Fibroblast of lung (primary cell): ENCODE measurements around the gene WDR59.

ENCODE experiments used
- CTCF ChIP-seq, 2 donors: IDR thresholded peaks in 1 of 2; conservative IDR thresholded peaks in 1 of 2; 1 replicate in 1 of 2; 2 replicates in 1 of 2; pipeline ENCODE4 v1.5.1; 2011 to 2012; ENCODE audit warnings: low read length in 2 of 2, control low read depth in 1 of 2, inconsistent platforms in 1 of 2, low read depth in 1 of 2, mild to moderate bottlenecking in 1 of 2
- EZH2 ChIP-seq: IDR thresholded peaks from 2 replicates; pipeline ENCODE4 v1.5.1; 2012; ENCODE audit warnings: low read length, control low read depth, mild to moderate bottlenecking; ENCODE audit errors: missing control alignments

DNA sequence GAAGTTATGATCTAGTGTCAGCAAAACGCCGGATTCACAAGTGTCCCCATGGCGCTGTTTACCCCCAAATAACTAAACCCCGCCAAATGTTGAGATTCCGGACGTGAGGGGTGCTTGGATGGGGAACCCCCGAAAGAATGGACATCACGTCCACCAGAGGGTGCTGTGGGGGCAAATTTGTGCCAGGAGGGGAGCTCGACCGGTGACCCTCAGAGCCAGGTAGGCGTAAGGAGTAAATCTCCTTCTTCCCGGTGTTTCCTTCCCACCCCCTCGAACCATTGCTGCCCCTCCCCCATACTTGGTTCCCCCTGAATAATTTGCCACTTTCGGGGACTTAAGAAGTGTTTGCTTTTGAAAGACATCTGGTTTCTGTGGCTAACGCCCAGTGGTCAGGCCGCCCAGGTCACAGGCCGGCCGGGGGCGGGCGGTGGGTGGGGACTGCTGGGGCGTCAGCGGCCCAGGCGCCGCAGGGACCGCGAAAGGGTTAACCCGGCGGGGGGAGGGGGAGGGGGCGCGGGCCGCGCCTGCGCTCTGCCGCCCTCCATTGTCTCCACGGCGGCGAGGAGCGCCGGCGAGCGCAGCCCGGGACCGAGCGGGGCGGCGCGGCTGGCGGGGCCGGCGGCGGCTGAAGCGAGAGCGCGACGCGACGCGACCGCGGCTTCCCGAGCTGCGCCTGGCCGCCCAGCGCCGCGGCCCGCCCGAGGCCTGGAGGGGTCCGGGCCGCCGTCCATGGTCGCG, 13.7 kb upstream of the WDR59 start, which contains the start of gene ZNRF1:
- TF ChIP-seq CTCF (conservative IDR thresholded peaks at IDR 0.05 in 1 of 2, IDR thresholded peaks at IDR 0.05 in 1 of 2; ENCODE audit: low read depth in 1 of 2, low read length in 2 of 2) (peak; percentile 78 to 83), EZH2 (no peak)
